ENCODE measurements around the gene PKD1.

The PKD1 gene

GRCh38 chr16:2089706-2090480, 45.8 kb downstream of the PKD1 start:
- POLR2A ChIA-PET = interaction anchor here (1.2 kb wide), 1 partner anchor 66 kb away, joined by 4 read pairs; the partner anchor contains the start of gene TRAF7
- TF ChIP-seq, protein P1, sequence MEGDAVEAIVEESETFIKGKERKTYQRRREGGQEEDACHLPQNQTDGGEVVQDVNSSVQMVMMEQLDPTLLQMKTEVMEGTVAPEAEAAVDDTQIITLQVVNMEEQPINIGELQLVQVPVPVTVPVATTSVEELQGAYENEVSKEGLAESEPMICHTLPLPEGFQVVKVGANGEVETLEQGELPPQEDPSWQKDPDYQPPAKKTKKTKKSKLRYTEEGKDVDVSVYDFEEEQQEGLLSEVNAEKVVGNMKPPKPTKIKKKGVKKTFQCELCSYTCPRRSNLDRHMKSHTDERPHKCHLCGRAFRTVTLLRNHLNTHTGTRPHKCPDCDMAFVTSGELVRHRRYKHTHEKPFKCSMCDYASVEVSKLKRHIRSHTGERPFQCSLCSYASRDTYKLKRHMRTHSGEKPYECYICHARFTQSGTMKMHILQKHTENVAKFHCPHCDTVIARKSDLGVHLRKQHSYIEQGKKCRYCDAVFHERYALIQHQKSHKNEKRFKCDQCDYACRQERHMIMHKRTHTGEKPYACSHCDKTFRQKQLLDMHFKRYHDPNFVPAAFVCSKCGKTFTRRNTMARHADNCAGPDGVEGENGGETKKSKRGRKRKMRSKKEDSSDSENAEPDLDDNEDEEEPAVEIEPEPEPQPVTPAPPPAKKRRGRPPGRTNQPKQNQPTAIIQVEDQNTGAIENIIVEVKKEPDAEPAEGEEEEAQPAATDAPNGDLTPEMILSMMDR (IDR thresholded peaks at IDR 0.05; ENCODE audit: insufficient read depth, low read length, missing control alignments) = no peak
- H3K4me3 ChIP-seq (ENCODE audit: low read depth, low read length) = no peak overlapping the region
- no peak for DNase-seq (ENCODE audit: low read depth, low spot score)
- CTCF ChIA-PET = interaction anchor here (1.2 to 3.2 kb wide), 2 partner anchors 51 to 87 kb away, joined by 3 to 20 read pairs; no protein-coding TSS in a partner anchor

GRCh38 chr16:2088759-2089358, 46.8 kb downstream of the PKD1 start:
- TF ChIP-seq, protein P1 (IDR thresholded peaks at IDR 0.05; ENCODE audit: insufficient read depth, low read length, missing control alignments) = no peak
- CTCF ChIA-PET = no interaction called here
- DNase-seq (ENCODE audit: low read depth, low spot score) = no peak
- POLR2A ChIA-PET = no interaction called here
- H3K4me3 ChIP-seq (ENCODE audit: low read depth, low read length) = no peak overlapping the region

DNA sequence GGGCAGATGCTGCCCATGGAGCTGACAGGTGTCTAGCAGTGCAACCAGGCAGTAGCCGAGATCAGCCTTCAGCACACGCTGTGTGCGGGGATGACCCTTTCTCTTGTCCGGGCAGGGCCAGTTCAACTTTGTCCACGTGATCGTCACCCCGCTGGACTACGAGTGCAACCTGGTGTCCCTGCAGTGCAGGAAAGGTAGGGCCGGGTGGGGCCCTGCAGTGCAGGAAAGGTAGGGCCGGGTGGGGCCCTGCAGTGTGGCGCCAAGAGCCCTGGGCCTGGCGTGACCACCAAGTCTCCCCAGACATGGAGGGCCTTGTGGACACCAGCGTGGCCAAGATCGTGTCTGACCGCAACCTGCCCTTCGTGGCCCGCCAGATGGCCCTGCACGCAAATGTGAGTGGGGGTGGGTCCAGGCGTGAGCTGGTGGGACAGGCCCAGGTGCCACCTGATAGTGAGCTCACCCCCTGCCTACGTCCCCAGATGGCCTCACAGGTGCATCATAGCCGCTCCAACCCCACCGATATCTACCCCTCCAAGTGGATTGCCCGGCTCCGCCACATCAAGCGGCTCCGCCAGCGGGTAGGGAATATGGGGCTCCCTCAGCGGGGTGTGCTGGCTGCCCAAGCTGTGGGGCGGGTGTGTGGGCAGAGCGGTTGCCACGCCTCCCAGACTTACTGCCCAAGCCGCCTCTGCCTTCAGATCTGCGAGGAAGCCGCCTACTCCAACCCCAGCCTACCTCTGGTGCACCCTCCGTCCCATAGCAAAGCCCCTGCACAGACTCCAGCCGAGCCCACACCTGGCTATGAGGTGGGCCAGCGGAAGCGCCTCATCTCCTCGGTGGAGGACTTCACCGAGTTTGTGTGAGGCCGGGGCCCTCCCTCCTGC, 47.7 kb downstream of the PKD1 start:
- no peak overlapping the region for H3K4me3 ChIP-seq (ENCODE audit: low read depth, low read length)
- ChIA-PET CTCF (no interaction called here), POLR2A (no interaction called here)
- TF ChIP-seq, protein P1 (IDR thresholded peaks at IDR 0.05; ENCODE audit: insufficient read depth, low read length, missing control alignments) = no peak
- DNase-seq (ENCODE audit: low read depth, low spot score) = no peak

DNA sequence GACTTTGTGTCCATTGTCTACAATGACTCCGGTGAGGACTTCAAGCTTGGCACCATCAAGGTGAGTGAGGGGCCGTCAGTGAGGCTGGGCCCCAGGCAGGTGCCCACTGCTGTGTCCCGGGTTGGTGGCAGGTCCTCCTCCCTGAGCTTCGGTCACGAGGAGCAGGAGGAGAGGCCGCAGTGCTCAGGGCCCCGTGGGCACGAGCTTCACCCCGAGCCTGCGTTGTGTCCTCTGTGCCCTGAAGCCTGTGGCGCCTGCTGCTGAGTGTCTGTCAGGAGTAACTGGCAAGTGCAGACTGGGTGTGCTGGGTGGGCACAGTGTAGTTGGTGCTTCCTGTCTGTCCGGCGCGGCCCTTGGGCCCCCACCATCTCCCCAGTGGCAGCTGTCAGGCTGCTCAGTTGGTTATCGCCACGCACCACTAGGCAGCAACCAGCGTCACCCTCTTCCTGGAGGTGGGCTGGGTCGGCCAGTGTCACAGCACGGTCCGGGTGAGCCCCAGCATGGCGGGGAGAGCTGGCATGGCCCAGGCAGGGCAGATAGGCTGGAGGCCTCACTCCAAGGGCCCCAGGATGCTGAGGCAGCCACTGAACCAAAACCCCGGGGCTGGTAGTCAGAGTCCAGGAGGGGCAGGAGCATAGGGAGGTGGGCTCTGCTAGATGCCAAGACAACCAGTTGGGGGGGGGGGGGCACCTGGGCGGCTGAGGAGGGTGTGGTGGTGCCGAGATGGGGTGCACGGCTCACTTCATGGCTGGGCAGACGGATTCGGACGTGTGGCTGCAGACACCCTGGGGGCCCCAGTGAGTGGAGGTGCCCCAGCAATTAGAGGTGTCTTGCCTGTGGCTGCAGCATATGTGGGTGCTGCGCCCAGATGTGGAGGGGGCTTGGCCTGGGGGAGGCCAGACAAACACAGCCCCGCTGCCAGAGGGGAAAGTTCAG, 48.6 kb downstream of the PKD1 start:
- POLR2A ChIA-PET = interaction anchor here (2.4 kb wide), 1 partner anchor 14 kb away, joined by 7 read pairs; no protein-coding TSS in a partner anchor
- TF ChIP-seq, protein P1 (IDR thresholded peaks at IDR 0.05; ENCODE audit: insufficient read depth, low read length, missing control alignments) = no peak
- CTCF ChIA-PET = no interaction called here
- no peak overlapping the region for H3K4me3 ChIP-seq (ENCODE audit: low read depth, low read length)
- no peak for DNase-seq (ENCODE audit: low read depth, low spot score)

GRCh38 chr16:2086106-2086742, 49.5 kb downstream of the PKD1 start:
- no peak overlapping the region for H3K4me3 ChIP-seq (ENCODE audit: low read depth, low read length)
- ChIA-PET POLR2A (interaction anchor here (2.4 kb wide), 1 partner anchor 14 kb away, joined by 7 read pairs; no protein-coding TSS in a partner anchor), CTCF (interaction anchor here (1.1 kb wide), 1 partner anchor 60 kb away, joined by 3 read pairs; no protein-coding TSS in a partner anchor)
- DNase-seq (ENCODE audit: low read depth, low spot score) = no peak
- TF ChIP-seq, protein P1 (IDR thresholded peaks at IDR 0.05; ENCODE audit: insufficient read depth, low read length, missing control alignments) = no peak

All from AG04449 (cell line).